Body of pancreas (tissue), 4 donors: ENCODE data around the gene B3GNT9.

ENCODE experiments used
- CTCF ChIP-seq, 7 experiments: fragments of 450-650 bp in 4 of 7; fragments of 200-600 bp in 3 of 7; sonication (generic) in 3 of 7; IDR thresholded peaks; one replicate each; pipeline ENCODE4 v1.5.1; 2016 to 2019; ENCODE audit warnings: antibody characterized with exemption in 7 of 7
- POLR2A ChIP-seq, 3 donors: fragments of 450-650 bp; IDR thresholded peaks; one replicate each; pipeline ENCODE4 v1.6.1; 2016; ENCODE audit warnings: antibody characterized with exemption in 3 of 3, mild to moderate bottlenecking in 2 of 3

- TF ChIP-seq CTCF (IDR thresholded peaks at IDR 0.05) (no peak), POLR2A (IDR thresholded peaks at IDR 0.05) (no peak)
Observed at GRCh38 chr16:67148656-67149275, 2.0 kb downstream of the B3GNT9 start.
